ENCODE measurements around the gene PHIP. TPM values are rescaled to one million over a fixed set of nuclear protein-coding genes. Genes with fewer than 3 reads are reported as not detected.

PHIP gene
- total RNA-seq, 1 donor from 2014 or later: 42.4 TPM

GRCh38 chr6:79065232-79065631, 12.8 kb downstream of the PHIP start:
- Mint-ChIP-seq H3K4me1 (ENCODE audit: unreplicated experiment) (peaks cover 10% of the 10 kb centered on the region), H3K27me3 (ENCODE audit: unreplicated experiment) (no peaks in the 10 kb centered on the region), H3K4me3 (ENCODE audit: unreplicated experiment) (no peak overlapping the region), H3K27ac (ENCODE audit: unreplicated experiment) (no peak overlapping the region), H3K36me3 (ENCODE audit: low read depth, unreplicated experiment) (no peaks in the 10 kb centered on the region), H3K9me3 (ENCODE audit: unreplicated experiment) (no peaks in the 10 kb centered on the region)
- DNase-seq (ENCODE audit: low spot score): no peak
- TF ChIP-seq, protein P1, sequence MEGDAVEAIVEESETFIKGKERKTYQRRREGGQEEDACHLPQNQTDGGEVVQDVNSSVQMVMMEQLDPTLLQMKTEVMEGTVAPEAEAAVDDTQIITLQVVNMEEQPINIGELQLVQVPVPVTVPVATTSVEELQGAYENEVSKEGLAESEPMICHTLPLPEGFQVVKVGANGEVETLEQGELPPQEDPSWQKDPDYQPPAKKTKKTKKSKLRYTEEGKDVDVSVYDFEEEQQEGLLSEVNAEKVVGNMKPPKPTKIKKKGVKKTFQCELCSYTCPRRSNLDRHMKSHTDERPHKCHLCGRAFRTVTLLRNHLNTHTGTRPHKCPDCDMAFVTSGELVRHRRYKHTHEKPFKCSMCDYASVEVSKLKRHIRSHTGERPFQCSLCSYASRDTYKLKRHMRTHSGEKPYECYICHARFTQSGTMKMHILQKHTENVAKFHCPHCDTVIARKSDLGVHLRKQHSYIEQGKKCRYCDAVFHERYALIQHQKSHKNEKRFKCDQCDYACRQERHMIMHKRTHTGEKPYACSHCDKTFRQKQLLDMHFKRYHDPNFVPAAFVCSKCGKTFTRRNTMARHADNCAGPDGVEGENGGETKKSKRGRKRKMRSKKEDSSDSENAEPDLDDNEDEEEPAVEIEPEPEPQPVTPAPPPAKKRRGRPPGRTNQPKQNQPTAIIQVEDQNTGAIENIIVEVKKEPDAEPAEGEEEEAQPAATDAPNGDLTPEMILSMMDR (IDR thresholded peaks at IDR 0.05; ENCODE audit: unreplicated experiment): no peak

- DNase-seq (ENCODE audit: low spot score): no peak
- TF ChIP-seq, protein P1 (IDR thresholded peaks at IDR 0.05; ENCODE audit: unreplicated experiment): no peak
- Mint-ChIP-seq H3K36me3 (ENCODE audit: low read depth, unreplicated experiment) (no peaks in the 10 kb centered on the region), H3K27ac (ENCODE audit: unreplicated experiment) (no peak overlapping the region), H3K27me3 (ENCODE audit: unreplicated experiment) (no peaks in the 10 kb centered on the region), H3K4me1 (ENCODE audit: unreplicated experiment) (peaks cover 10% of the 10 kb centered on the region), H3K9me3 (ENCODE audit: unreplicated experiment) (no peaks in the 10 kb centered on the region), H3K4me3 (ENCODE audit: unreplicated experiment) (no peak overlapping the region)
Measured at GRCh38 chr6:79064635-79065034, 13.4 kb downstream of the PHIP start.

DNA sequence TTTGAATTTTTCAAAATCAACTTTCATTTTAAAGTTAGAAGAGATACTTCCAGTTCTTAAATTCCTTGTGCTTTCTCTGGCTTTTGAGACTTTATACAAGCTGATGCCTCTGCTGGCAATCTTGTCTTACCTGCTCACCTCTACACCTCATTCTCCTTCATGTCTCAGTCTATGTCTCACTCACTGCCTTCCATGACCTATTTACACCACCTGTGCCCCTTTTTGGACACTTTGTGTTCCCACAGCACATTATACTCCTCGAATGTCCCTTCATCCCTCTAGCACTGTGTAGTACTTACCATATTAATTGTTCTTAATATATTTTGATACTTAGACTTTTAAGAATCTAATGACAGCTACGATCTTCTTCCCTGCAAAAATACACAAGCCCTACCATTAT, 15.3 kb downstream of the PHIP start:
- H3K4me3 Mint-ChIP-seq (ENCODE audit: unreplicated experiment): no peak overlapping the region
- peaks cover 4% of the 10 kb centered on the region for H3K36me3 Mint-ChIP-seq (ENCODE audit: low read depth, unreplicated experiment)
- no peaks in the 10 kb centered on the region for H3K9me3 Mint-ChIP-seq (ENCODE audit: unreplicated experiment)
- H3K27ac Mint-ChIP-seq (ENCODE audit: unreplicated experiment): no peak overlapping the region
- H3K4me1 Mint-ChIP-seq (ENCODE audit: unreplicated experiment): peaks cover 7% of the 10 kb centered on the region
- DNase-seq (ENCODE audit: low spot score): no peak
- H3K27me3 Mint-ChIP-seq (ENCODE audit: unreplicated experiment): no peaks in the 10 kb centered on the region
- TF ChIP-seq, protein P1 (IDR thresholded peaks at IDR 0.05; ENCODE audit: unreplicated experiment): no peak

DNA sequence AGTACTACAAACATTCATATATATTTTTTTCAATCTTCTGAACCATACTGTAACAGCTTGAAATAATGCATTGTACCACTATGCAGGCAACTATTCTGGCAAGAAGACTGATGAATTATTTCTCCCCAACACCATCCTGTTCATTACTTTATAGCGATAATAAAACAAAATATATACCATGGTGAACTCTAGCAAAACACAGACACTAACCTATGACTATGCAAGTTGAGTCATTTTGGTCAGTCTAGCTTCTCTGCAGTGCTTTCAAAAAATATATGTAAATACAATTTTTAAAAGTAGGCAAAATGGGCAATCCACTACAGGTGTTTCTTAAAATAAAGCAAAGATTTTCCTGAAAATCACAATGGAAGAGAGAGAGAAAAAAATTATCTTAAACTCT, 20.3 kb downstream of the PHIP start:
- Mint-ChIP-seq H3K4me1 (ENCODE audit: unreplicated experiment) (no peaks in the 10 kb centered on the region), H3K4me3 (ENCODE audit: unreplicated experiment) (no peak overlapping the region), H3K27me3 (ENCODE audit: unreplicated experiment) (no peaks in the 10 kb centered on the region), H3K27ac (ENCODE audit: unreplicated experiment) (no peak overlapping the region), H3K9me3 (ENCODE audit: unreplicated experiment) (no peaks in the 10 kb centered on the region), H3K36me3 (ENCODE audit: low read depth, unreplicated experiment) (peaks cover 5% of the 10 kb centered on the region)
- TF ChIP-seq, protein P1 (IDR thresholded peaks at IDR 0.05; ENCODE audit: unreplicated experiment): no peak
- no peak for DNase-seq (ENCODE audit: low spot score)

GRCh38 chr6:79056226-79056625, 21.8 kb downstream of the PHIP start:
- Mint-ChIP-seq H3K27ac (ENCODE audit: unreplicated experiment) (no peak overlapping the region), H3K9me3 (ENCODE audit: unreplicated experiment) (no peaks in the 10 kb centered on the region), H3K4me3 (ENCODE audit: unreplicated experiment) (no peak overlapping the region), H3K4me1 (ENCODE audit: unreplicated experiment) (no peaks in the 10 kb centered on the region), H3K27me3 (ENCODE audit: unreplicated experiment) (no peaks in the 10 kb centered on the region), H3K36me3 (ENCODE audit: low read depth, unreplicated experiment) (peaks cover 15% of the 10 kb centered on the region)
- TF ChIP-seq, protein P1 (IDR thresholded peaks at IDR 0.05; ENCODE audit: unreplicated experiment): no peak
- no peak for DNase-seq (ENCODE audit: low spot score)

Measured in endothelial cell (in vitro differentiated cells).